HAP-1 (cell line): ENCODE data around the gene SMPD3.
A peak's percentile ranks its signal among the peaks of the same experiment; 100 is the strongest.

Experiments used
- DNase-seq, 2 experiments: peaks; one replicate each; pipeline ENCODE4 v3.0.0-alpha.2; 2016 to 2020; ENCODE audit warnings: low spot score in 2 of 2
- H3K27me3 ChIP-seq: fragments of 250-450 bp; sonication (Bioruptor Pico); 2 replicates; pipeline ENCODE4 v1.5.1; 2020; ENCODE audit warnings: low read depth, mild to moderate bottlenecking, moderate library complexity
- H3K36me3 ChIP-seq: fragments of 250-450 bp; sonication (Bioruptor Pico); replicated peaks from 2 replicates; pipeline ENCODE4 v1.5.1; 2020; ENCODE audit warnings: mild to moderate bottlenecking
- H3K4me1 ChIP-seq: fragments of 250-450 bp; sonication (Bioruptor Pico); 2 replicates; pipeline ENCODE4 v1.5.1; 2020; ENCODE audit warnings: mild to moderate bottlenecking
- H3K4me3 ChIP-seq: fragments of 250-450 bp; sonication (Bioruptor Pico); 2 replicates; pipeline ENCODE4 v1.5.1; 2020; ENCODE audit warnings: mild to moderate bottlenecking, moderate library complexity
- H3K9me3 ChIP-seq: fragments of 250-450 bp; sonication (Bioruptor Pico); 2 replicates; pipeline ENCODE4 v1.5.1; 2020; ENCODE audit warnings: mild to moderate bottlenecking, moderate library complexity
- in situ Hi-C: fragments of 300-500 bp; cut with MboI; formaldehyde crosslinking; loops from 3 replicates; pipeline ENCODE4 v1.14.3; 2020; ENCODE audit warnings: low sequenced_read_pairs, inconsistent platforms, mixed read lengths

The SMPD3 gene

GRCh38 chr16:68385371-68385770 is 62.9 kb downstream of the SMPD3 start:
- Histone ChIP-seq H3K36me3 (no peaks in the 10 kb centered on the region), H3K9me3 (no peaks in the 10 kb centered on the region), H3K4me1 (peaks cover 8% of the 10 kb centered on the region), H3K27me3 (no peaks in the 10 kb centered on the region), H3K4me3 (no peak overlapping the region)
- no peak for DNase-seq
- in situ Hi-C loops: loop anchor here (25.0 kb wide), 1 partner anchor 127 kb away; no protein-coding TSS in a partner anchor

DNA sequence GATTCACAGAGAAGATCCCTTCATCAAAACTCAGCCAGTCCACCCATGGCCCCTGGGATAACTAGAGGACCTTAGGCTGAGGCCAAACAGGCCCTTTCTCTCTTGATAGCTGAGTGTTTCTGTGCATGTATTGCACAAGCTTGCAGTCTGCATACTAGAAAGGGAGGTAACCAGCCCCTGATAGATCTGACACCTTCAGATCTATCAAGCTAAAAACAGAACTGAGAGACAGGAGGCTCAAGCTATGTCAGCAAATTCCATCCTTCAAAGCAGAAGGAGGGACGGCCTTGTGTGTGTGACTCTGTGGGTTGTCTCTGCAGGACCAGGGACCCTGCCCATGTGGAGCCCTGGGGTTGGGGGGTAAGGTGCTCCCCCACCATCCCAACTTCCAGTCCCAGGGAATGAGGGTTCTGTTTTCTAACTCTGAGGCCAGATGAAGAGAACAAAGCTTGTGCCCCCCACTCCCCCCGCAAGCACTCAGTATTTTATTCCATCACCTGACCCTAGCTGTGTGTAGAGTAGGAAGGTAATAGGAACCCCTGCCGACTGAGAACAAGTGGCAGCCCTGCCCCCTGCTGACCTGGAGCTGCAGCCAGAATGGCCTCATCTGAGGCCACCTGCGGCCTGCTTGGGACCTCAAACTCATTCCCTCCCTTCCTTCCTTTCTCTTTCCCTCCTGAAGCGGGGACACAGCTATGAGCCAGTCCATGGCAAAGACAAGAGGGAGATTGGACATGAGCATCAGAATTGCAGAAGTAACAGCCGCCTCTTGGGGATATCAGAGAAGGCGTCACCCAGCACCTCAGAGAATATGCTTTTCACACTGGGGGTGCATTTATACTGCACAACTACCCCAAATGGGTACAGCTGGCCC is 63.8 kb downstream of the SMPD3 start:
- Histone ChIP-seq H3K4me3 (no peak overlapping the region), H3K9me3 (no peaks in the 10 kb centered on the region), H3K4me1 (peaks cover under 1% of the 10 kb centered on the region), H3K36me3 (no peaks in the 10 kb centered on the region), H3K27me3 (no peaks in the 10 kb centered on the region)
- DNase-seq: no peak
- in situ Hi-C loops: loop anchor here (25.0 kb wide), 1 partner anchor 128 kb away; no protein-coding TSS in a partner anchor

DNA sequence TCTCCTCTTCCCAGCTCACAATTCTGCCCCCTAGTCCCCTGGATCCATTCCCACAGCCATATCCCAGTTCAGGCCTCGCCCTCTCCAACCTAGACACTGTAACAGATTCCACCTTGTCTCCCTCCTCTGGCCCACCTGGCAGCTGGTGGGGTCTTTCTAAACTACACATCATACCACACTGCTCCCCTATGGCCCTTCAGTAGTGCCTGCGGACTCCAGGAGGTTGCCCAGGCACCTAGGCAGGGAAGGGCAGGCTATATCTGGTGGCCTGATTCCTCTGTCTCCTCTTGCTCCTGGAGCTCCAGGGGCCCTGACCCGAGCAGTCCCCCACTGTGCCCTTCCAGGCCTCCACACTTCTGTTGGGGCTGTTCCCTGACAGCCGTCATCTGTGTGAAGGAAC is 64.5 kb downstream of the SMPD3 start:
- no peaks in the 10 kb centered on the region for H3K27me3 ChIP-seq
- DNase-seq: no peak
- no peaks in the 10 kb centered on the region for H3K36me3 ChIP-seq
- H3K4me3 ChIP-seq: no peak overlapping the region
- in situ Hi-C loops: loop anchor here (25.0 kb wide), 1 partner anchor 128 kb away; no protein-coding TSS in a partner anchor
- no peaks in the 10 kb centered on the region for H3K9me3 ChIP-seq
- H3K4me1 ChIP-seq: no peaks in the 10 kb centered on the region

DNA sequence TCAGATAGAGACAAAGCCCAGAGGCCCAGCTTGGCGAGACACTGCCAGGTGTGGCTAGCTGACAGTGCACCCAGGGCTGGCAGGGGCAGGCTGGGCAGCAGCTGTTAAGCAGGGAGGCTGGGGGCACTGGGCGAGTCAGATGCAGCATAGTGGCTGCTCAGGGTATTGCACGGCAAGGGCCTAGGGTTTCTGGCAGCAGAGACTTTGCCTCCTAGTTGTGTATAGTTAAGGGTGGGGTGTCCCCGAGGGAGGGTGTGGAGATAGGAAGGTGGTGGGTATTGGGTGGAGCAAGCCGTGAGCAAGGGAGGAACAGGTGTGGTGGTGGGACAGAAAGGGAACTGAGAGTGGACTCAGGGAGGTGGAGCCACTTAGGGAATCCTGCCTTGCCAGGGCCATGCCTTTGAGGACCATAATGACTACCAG is 66.0 kb downstream of the SMPD3 start:
- in situ Hi-C loops: loop anchor here (25.0 kb wide), 1 partner anchor 130 kb away; no protein-coding TSS in a partner anchor
- H3K27me3 ChIP-seq: no peaks in the 10 kb centered on the region
- H3K4me3 ChIP-seq: no peak overlapping the region
- peak in 1 of 2 experiments; percentile 36 for DNase-seq
- H3K4me1 ChIP-seq: no peaks in the 10 kb centered on the region
- no peaks in the 10 kb centered on the region for H3K9me3 ChIP-seq
- no peaks in the 10 kb centered on the region for H3K36me3 ChIP-seq

DNA sequence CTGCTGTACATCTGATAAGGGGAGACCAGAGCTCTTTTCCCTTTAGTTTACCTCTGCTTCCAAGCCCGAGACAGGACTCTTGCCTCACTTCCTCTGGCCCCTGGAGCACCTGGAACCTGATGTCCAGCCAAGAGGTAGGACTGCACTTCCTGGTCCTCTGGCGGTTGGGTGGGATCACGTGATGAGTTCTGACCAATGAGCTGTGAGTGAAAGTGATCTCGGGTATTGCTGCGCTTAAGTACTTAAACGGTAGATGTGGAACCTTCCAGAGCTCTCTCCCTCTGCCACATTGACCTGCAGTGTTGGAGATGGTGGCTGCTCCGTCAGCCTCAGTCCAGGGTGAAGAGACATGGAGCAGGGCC is 67.0 kb downstream of the SMPD3 start:
- no peak for DNase-seq
- Histone ChIP-seq H3K36me3 (no peaks in the 10 kb centered on the region), H3K4me3 (no peak overlapping the region), H3K4me1 (no peaks in the 10 kb centered on the region), H3K27me3 (no peaks in the 10 kb centered on the region), H3K9me3 (no peaks in the 10 kb centered on the region)
- in situ Hi-C loops: loop anchor here (25.0 kb wide), 1 partner anchor 131 kb away; no protein-coding TSS in a partner anchor

- H3K27me3 ChIP-seq: no peaks in the 10 kb centered on the region
- H3K36me3 ChIP-seq: no peaks in the 10 kb centered on the region
- no peak for DNase-seq
- no peak overlapping the region for H3K4me3 ChIP-seq
- in situ Hi-C loops: loop anchor here (25.0 kb wide), 1 partner anchor 131 kb away; no protein-coding TSS in a partner anchor
- no peaks in the 10 kb centered on the region for H3K4me1 ChIP-seq
- no peaks in the 10 kb centered on the region for H3K9me3 ChIP-seq
Measured at GRCh38 chr16:68380676-68381362, 67.5 kb downstream of the SMPD3 start.

GRCh38 chr16:68380348-68380670 is 68.0 kb downstream of the SMPD3 start:
- H3K27me3 ChIP-seq: no peaks in the 10 kb centered on the region
- no peak overlapping the region for H3K4me3 ChIP-seq
- no peaks in the 10 kb centered on the region for H3K9me3 ChIP-seq
- DNase-seq: no peak
- H3K36me3 ChIP-seq: no peaks in the 10 kb centered on the region
- in situ Hi-C loops: loop anchor here (25.0 kb wide), 1 partner anchor 132 kb away; no protein-coding TSS in a partner anchor
- H3K4me1 ChIP-seq: no peaks in the 10 kb centered on the region

DNA sequence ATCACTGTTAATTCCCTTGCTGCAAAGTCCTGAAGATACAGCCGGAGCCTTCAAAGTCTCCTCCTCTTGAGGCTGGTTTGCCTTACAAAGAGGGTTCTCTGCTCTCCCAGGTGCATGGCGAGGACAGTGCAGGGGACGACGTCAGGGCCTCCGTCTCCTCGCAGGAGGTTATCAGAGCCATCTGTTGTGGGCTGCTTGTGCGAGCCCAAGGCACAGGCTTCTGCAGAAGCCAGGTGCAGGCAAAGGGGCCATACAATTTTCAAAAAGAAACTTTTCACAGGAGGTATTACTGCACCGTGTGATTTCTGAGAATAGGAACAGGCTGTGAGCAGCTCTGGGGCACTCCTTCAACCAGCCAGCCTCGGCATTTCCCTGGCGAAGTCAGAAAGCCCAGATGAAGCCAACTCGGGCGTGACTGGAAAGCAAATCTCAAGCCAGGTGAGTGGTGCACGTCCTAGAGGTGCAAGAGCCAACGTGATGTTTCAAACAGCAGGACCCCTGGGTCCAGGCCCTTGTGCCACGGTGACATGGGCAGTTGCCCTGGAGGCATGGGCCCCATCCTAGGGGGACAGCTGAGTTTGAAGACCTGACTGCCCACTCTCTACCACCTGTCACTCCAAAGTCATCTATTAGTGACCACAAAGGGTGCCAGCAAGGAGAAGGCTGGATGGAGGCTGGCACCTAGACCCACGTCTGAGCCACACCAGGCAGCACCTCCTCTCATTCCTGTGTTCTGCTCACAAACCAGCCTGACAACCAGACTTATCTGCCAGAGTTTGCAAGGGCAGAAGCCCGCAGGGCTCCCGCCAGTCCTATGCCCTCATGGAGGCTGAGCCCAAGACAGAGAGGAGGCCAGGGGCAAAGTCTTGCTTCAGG is 68.6 kb downstream of the SMPD3 start:
- Histone ChIP-seq H3K4me3 (no peak overlapping the region), H3K36me3 (no peaks in the 10 kb centered on the region), H3K27me3 (no peaks in the 10 kb centered on the region), H3K9me3 (no peaks in the 10 kb centered on the region), H3K4me1 (no peaks in the 10 kb centered on the region)
- DNase-seq: no peak
- in situ Hi-C loops: loop anchor here (25.0 kb wide), 1 partner anchor 133 kb away; no protein-coding TSS in a partner anchor

DNA sequence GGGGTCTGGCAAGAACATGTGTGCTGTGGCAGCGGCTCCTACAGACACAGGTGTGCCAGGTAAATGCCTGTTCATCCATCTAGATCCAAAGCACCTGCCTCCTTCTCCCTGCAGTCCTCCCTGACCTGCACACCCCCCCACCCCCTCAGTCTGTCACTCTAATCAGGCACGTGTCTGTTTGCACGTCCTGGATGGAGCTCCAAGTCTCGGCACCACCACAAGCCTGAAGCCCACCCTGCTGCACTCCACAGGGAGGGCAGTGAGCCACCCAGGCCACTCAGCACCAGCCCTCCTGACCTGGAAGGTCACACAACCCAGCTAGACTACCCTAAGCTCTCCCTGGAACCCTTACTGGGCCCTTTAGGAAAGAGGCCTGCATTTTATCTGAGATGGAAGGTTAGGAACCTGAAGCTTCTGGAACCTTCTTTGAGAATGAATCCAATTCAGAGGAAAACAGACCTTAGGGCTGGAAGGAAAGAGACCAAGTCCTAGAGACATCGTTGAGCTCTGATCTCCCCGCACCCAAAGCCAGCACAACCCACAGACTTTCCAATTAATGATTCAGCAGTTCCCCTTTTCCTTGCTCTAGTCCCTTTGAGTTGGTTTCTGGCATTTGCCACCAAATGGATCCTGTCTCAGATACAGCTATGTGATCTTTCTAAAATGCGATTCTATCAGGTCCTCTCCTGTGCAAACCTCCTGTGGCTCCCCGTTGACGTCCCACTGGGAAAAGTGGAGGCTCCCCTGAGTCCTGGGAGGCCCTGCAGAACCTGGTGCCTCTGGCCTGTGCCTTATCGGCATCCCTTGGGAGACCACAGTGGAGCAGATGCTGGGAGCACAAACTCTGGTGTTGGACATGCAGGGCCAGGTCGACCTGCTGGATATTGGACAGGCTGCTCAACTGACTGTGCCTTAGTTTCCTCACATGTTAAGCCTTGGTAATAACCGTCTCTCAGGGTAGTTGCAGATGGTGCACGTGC is 69.6 kb downstream of the SMPD3 start:
- Histone ChIP-seq H3K4me3 (no peak overlapping the region), H3K36me3 (no peaks in the 10 kb centered on the region), H3K27me3 (no peaks in the 10 kb centered on the region), H3K9me3 (no peaks in the 10 kb centered on the region), H3K4me1 (no peaks in the 10 kb centered on the region)
- in situ Hi-C loops: loop anchor here (25.0 kb wide), 1 partner anchor 134 kb away; no protein-coding TSS in a partner anchor
- DNase-seq: no peak

GRCh38 chr16:68377667-68378393 is 70.5 kb downstream of the SMPD3 start:
- no peaks in the 10 kb centered on the region for H3K27me3 ChIP-seq
- no peaks in the 10 kb centered on the region for H3K9me3 ChIP-seq

DNA sequence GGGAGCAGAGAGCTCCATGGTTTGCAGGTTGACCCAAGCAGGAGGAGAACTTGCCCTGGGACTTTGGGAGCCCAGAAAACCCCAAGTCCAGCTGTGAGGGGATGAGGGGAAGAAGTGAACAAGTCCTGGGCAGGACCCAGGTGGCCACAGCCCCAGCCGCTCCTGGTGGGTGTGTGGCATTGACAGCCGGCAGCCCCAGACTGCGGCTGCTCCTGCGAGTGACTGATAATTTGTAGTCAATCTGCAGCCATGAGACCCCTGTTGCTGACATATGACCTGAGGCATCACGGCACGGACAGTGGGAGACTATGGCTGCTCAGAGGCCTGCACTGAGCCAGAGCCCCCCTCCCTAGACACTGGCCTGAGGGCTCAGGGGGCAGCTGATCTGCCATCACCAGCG is 71.1 kb downstream of the SMPD3 start:
- no peak for DNase-seq
- H3K9me3 ChIP-seq: no peaks in the 10 kb centered on the region
- no peaks in the 10 kb centered on the region for H3K36me3 ChIP-seq
- in situ Hi-C loops: loop anchor here (25.0 kb wide), 1 partner anchor 135 kb away; no protein-coding TSS in a partner anchor
- H3K27me3 ChIP-seq: no peaks in the 10 kb centered on the region
- no peaks in the 10 kb centered on the region for H3K4me1 ChIP-seq
- H3K4me3 ChIP-seq: no peak overlapping the region

More at GRCh38 chr16:68377667-68378393, 70.5 kb downstream of the SMPD3 start:
- in situ Hi-C loops: loop anchor here (25.0 kb wide), 1 partner anchor 134 kb away; no protein-coding TSS in a partner anchor
- no peak for DNase-seq
- no peaks in the 10 kb centered on the region for H3K36me3 ChIP-seq
- H3K4me3 ChIP-seq: no peak overlapping the region
- no peaks in the 10 kb centered on the region for H3K4me1 ChIP-seq

DNA sequence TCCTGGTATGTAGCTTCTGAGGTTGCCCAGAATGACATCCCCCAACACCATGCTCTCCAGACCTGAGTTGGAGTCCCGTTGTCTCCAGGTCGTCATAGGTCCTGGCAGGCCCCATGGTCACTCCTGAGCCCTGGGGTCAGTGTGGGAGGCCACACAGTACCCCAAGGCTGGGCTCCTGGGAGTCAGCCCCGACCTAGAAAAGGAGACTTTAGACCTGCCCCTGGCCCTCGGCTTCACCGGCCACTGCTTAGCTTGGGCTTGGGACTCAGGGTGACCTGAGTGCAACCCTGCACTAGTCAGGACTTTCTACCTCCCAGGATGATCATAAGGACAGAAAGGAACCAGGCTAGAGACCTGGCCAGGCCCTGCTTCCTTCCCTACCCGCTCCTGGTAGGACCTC is 71.7 kb downstream of the SMPD3 start:
- Histone ChIP-seq H3K27me3 (no peaks in the 10 kb centered on the region), H3K36me3 (no peaks in the 10 kb centered on the region)
- in situ Hi-C loops: loop anchor here (25.0 kb wide), 1 partner anchor 136 kb away; no protein-coding TSS in a partner anchor

More for the DNA sequence above, 71.7 kb downstream of the SMPD3 start:
- H3K9me3 ChIP-seq: no peaks in the 10 kb centered on the region
- no peak overlapping the region for H3K4me3 ChIP-seq
- H3K4me1 ChIP-seq: no peaks in the 10 kb centered on the region
- DNase-seq: no peak
